Trophoblast cell (in vitro differentiated cells and primary cell): ENCODE results near the gene FRMD5.

Experiments used
- DNase-seq, 2 donors: peaks; one replicate each; pipeline ENCODE4 v3.0.0-alpha.2; 2016
- H2AFZ ChIP-seq: 2 replicates; pipeline ENCODE4 v1.6.1; 2013; ENCODE audit warnings: low read length, moderate library complexity, mild to moderate bottlenecking; ENCODE audit not compliant: insufficient read depth, poor library complexity
- H2AK5ac ChIP-seq: 2 replicates; pipeline ENCODE4 v1.6.1; 2013; ENCODE audit warnings: mild to moderate bottlenecking, low read length
- H2BK120ac ChIP-seq: 2 replicates; pipeline ENCODE4 v1.6.1; 2013; ENCODE audit warnings: low read length, mild to moderate bottlenecking, moderate library complexity; ENCODE audit not compliant: insufficient read depth, poor library complexity
- H2BK12ac ChIP-seq: 2 replicates; pipeline ENCODE4 v1.6.1; 2013; ENCODE audit warnings: mild to moderate bottlenecking, low read length, moderate library complexity
- H2BK5ac ChIP-seq: 2 replicates; pipeline ENCODE4 v1.6.1; 2013; ENCODE audit warnings: low read length, low read depth, moderate library complexity, mild to moderate bottlenecking; ENCODE audit not compliant: poor library complexity
- H3K14ac ChIP-seq: 2 replicates; pipeline ENCODE4 v1.6.1; 2013; ENCODE audit warnings: mild to moderate bottlenecking, low read length
- H3K18ac ChIP-seq: 2 replicates; pipeline ENCODE4 v1.6.1; 2013; ENCODE audit warnings: mild to moderate bottlenecking, low read length
- H3K23ac ChIP-seq: 2 replicates; pipeline ENCODE4 v1.6.1; 2013; ENCODE audit warnings: low read length
- H3K27ac ChIP-seq: 2 replicates; pipeline ENCODE4 v1.5.1; 2013; ENCODE audit warnings: low read depth, mild to moderate bottlenecking, inconsistent platforms, low read length, moderate library complexity
- H3K27me3 ChIP-seq: 2 replicates; pipeline ENCODE4 v1.6.1; 2013; ENCODE audit warnings: inconsistent platforms, mild to moderate bottlenecking, low read length, moderate library complexity; ENCODE audit not compliant: insufficient read depth
- H3K36me3 ChIP-seq, 2 experiments: 1 replicate in 1 of 2; 2 replicates in 1 of 2; pipeline ENCODE4 v1.6.1; 2013; ENCODE audit warnings: low read length in 2 of 2, mild to moderate bottlenecking in 2 of 2, moderate library complexity in 1 of 2; ENCODE audit not compliant: insufficient read depth in 2 of 2, control insufficient read depth in 1 of 2
- H3K4ac ChIP-seq: 2 replicates; pipeline ENCODE4 v1.6.1; 2013; ENCODE audit warnings: low read depth, mild to moderate bottlenecking, low read length, moderate library complexity
- H3K4me1 ChIP-seq, 2 experiments: 1 replicate in 1 of 2; 2 replicates in 1 of 2; pipeline ENCODE4 v1.6.1; 2013; ENCODE audit warnings: low read length in 2 of 2, mild to moderate bottlenecking in 2 of 2, moderate library complexity in 1 of 2; ENCODE audit not compliant: insufficient read depth in 2 of 2, control insufficient read depth in 1 of 2
- H3K4me2 ChIP-seq: 2 replicates; pipeline ENCODE4 v1.6.1; 2013; ENCODE audit warnings: inconsistent platforms, mild to moderate bottlenecking, low read length, moderate library complexity
- H3K4me3 ChIP-seq: 2 replicates; pipeline ENCODE4 v1.5.1; 2013; ENCODE audit warnings: mild to moderate bottlenecking, low read depth, low read length, inconsistent platforms
- H3K79me1 ChIP-seq: one replicate; pipeline ENCODE4 v1.6.1; 2013; ENCODE audit warnings: low read length
- H3K79me2 ChIP-seq: 2 replicates; pipeline ENCODE4 v1.6.1; 2013; ENCODE audit warnings: low read length, mild to moderate bottlenecking; ENCODE audit not compliant: control insufficient read depth, insufficient read depth, poor library complexity
- H3K9ac ChIP-seq: 2 replicates; pipeline ENCODE4 v1.6.1; 2013; ENCODE audit warnings: mild to moderate bottlenecking, low read length
- H3K9me3 ChIP-seq: 2 replicates; pipeline ENCODE4 v1.6.1; 2013; ENCODE audit warnings: low read depth, mild to moderate bottlenecking, control low read depth, inconsistent platforms, low read length; ENCODE audit not compliant: insufficient read depth
- H4K12ac ChIP-seq: 2 replicates; pipeline ENCODE4 v1.6.1; 2013; ENCODE audit warnings: low read depth, mild to moderate bottlenecking, low read length, moderate library complexity
- H4K8ac ChIP-seq: 2 replicates; pipeline ENCODE4 v1.6.1; 2013; ENCODE audit warnings: low read depth, mild to moderate bottlenecking, low read length, moderate library complexity
- H4K91ac ChIP-seq: one replicate; pipeline ENCODE4 v1.6.1; 2013; ENCODE audit warnings: low read depth, mild to moderate bottlenecking, low read length, moderate library complexity
- WGBS: extraction: QIAGEN DNeasy Blood & Tissue Kit; methylation state at CpG from one replicate; pipeline ENCODE4 v1.1.7; 2013; ENCODE audit warnings: missing lambda C conversion rate; ENCODE audit not compliant: insufficient read length, insufficient coverage; ENCODE audit errors: extremely low coverage; 5-methylcytosine and 5-hydroxymethylcytosine counted together

FRMD5 gene

GRCh38 chr15:44137750-44138149 is 57.3 kb downstream of the FRMD5 start:
- no CpG with 5 or more reads among the region's 1 CpG for WGBS
- H3K4me3 ChIP-seq: no peak overlapping the region
- H4K91ac ChIP-seq: no peak overlapping the region
- H2AFZ ChIP-seq: no peak overlapping the region
- H2AK5ac ChIP-seq: no peak overlapping the region
- no peak for DNase-seq
- no peak overlapping the region for H3K23ac ChIP-seq
- no peaks in the 10 kb centered on the region for H3K79me1 ChIP-seq
- H4K12ac ChIP-seq: no peak overlapping the region
- H3K4me2 ChIP-seq: no peak overlapping the region
- H3K14ac ChIP-seq: no peak overlapping the region
- H2BK12ac ChIP-seq: no peak overlapping the region
- H3K27me3 ChIP-seq: no peaks in the 10 kb centered on the region
- no peak overlapping the region for H3K9ac ChIP-seq
- no peak overlapping the region for H3K18ac ChIP-seq
- H3K9me3 ChIP-seq: no peaks in the 10 kb centered on the region
- no peak overlapping the region for H4K8ac ChIP-seq
- H3K4me1 ChIP-seq: peaks cover 0 to 2% of the 10 kb centered on the region in 2 experiments
- H3K79me2 ChIP-seq: no peaks in the 10 kb centered on the region
- H2BK5ac ChIP-seq: no peak overlapping the region
- H3K4ac ChIP-seq: no peak overlapping the region
- no peak overlapping the region for H3K27ac ChIP-seq
- no peaks in the 10 kb centered on the region for H3K36me3 ChIP-seq
- H2BK120ac ChIP-seq: no peak overlapping the region

DNA sequence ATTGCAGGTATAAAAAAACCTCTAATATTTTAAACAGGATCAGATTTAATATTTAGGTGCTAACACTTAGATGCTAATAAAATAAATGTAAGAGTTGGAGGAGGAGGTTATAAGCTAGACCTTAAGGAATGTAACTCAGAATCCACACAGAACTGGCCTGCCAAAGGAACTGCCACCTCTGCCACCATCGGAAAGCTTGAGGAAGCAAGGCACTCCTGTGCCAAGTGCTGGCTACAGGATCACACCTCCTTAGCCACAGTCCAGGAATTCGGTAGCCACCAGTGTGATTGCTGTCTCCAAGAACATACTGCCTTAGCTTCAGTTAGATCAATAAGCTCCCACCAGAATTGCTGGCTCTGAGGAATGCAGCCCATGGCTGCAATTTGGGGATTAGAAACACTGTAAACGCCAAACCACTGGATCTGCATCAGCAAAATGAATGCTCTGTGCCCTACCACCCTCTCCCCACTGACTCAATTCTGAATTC is 58.0 kb downstream of the FRMD5 start:
- Histone ChIP-seq H3K4me3 (no peak overlapping the region), H3K27me3 (no peaks in the 10 kb centered on the region), H3K4ac (no peak overlapping the region), H3K9ac (no peak overlapping the region), H3K27ac (no peak overlapping the region), H2BK5ac (no peak overlapping the region), H3K9me3 (no peaks in the 10 kb centered on the region), H3K4me1 (peaks cover 0 to 2% of the 10 kb centered on the region in 2 experiments), H2AFZ (no peak overlapping the region), H4K12ac (no peak overlapping the region), H4K91ac (no peak overlapping the region), H2BK12ac (no peak overlapping the region), H3K36me3 (no peaks in the 10 kb centered on the region), H3K79me1 (no peaks in the 10 kb centered on the region), H3K23ac (no peak overlapping the region), H2BK120ac (no peak overlapping the region), H3K18ac (no peak overlapping the region), H2AK5ac (no peak overlapping the region), H3K4me2 (no peak overlapping the region), H3K14ac (no peak overlapping the region), H4K8ac (no peak overlapping the region), H3K79me2 (no peaks in the 10 kb centered on the region)
- no CpG with 5 or more reads among the region's 3 CpGs for WGBS
- DNase-seq: no peak

DNA sequence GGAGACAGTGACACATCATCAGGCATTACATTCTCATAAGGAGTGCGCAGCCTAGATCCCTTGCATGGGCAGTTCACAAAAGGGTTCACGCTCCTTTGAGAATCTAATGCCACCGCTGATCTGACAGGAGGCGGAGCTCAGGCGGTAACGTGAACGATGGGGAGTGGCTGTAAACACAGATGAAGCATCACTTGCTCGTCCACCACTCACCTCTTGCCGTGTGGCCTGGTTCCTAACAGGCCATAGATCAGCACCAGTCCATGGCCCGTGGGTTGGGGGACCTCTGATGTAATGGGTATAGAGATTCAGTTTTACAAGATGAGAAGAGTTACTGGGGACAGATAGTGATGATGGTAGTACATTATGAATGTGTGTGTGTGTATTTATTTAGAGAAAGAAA is 63.0 kb downstream of the FRMD5 start:
- Histone ChIP-seq H2AK5ac (no peak overlapping the region), H3K27ac (no peak overlapping the region), H3K4me3 (peak overlapping the region; percentile 44), H3K79me1 (no peaks in the 10 kb centered on the region), H2AFZ (no peak overlapping the region), H4K8ac (no peak overlapping the region), H2BK120ac (no peak overlapping the region), H3K4me1 (no peaks in the 10 kb centered on the region), H3K4me2 (no peak overlapping the region), H3K36me3 (no peaks in the 10 kb centered on the region), H3K79me2 (no peaks in the 10 kb centered on the region), H3K23ac (no peak overlapping the region), H4K91ac (no peak overlapping the region), H4K12ac (no peak overlapping the region), H3K9me3 (no peaks in the 10 kb centered on the region), H3K27me3 (no peaks in the 10 kb centered on the region), H3K14ac (no peak overlapping the region), H3K9ac (no peak overlapping the region), H3K4ac (no peak overlapping the region), H2BK12ac (no peak overlapping the region), H2BK5ac (no peak overlapping the region), H3K18ac (no peak overlapping the region)
- WGBS: no CpG with 5 or more reads among the region's 10 CpGs
- DNase-seq: no peak

DNA sequence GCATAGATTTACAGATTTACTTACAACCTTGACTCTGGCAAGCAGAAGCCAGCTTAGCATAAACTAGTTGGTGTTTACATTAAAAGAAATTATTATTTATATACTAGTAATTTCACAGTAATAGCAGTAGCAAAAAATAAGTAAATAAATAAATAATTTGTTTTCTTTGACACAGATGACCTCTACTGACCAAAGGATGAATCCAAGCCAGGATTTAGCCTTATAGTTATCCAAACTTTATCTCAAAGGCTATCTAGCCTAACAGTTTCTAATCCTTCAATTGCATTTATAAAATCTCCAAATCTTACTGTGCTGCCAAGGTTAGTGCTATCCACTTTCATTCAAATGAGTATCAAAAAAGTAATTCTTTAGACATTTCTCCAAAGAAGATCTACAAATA is 64.3 kb downstream of the FRMD5 start:
- Histone ChIP-seq H3K4me2 (no peak overlapping the region), H3K9me3 (no peaks in the 10 kb centered on the region), H2BK5ac (no peak overlapping the region), H4K91ac (no peak overlapping the region), H2AK5ac (no peak overlapping the region), H2AFZ (no peak overlapping the region), H3K4ac (no peak overlapping the region), H3K9ac (no peak overlapping the region), H4K12ac (no peak overlapping the region), H3K23ac (no peak overlapping the region), H3K36me3 (no peaks in the 10 kb centered on the region), H3K27ac (no peak overlapping the region), H3K79me1 (no peaks in the 10 kb centered on the region), H2BK120ac (no peak overlapping the region), H3K4me1 (no peaks in the 10 kb centered on the region), H3K14ac (no peak overlapping the region), H3K4me3 (no peak overlapping the region), H3K18ac (no peak overlapping the region), H3K27me3 (no peaks in the 10 kb centered on the region), H4K8ac (no peak overlapping the region), H3K79me2 (no peaks in the 10 kb centered on the region), H2BK12ac (no peak overlapping the region)
- DNase-seq: no peak
